Mesothelial cell of epicardium (in vitro differentiated cells): Measurements from ENCODE around the gene ZFP91. TPM values are rescaled to one million over a fixed set of nuclear protein-coding genes. Genes with fewer than 3 reads are reported as not detected.
A peak's percentile ranks its signal among the peaks of the same experiment; 100 is the strongest.

Experiments used
- DNase-seq, 2 experiments: peaks; one replicate each; pipeline ENCODE4 v3.0.0; 2021; ENCODE audit warnings: low spot score in 2 of 2; ENCODE audit not compliant: unreplicated experiment in 2 of 2
- H3K27ac Mint-ChIP-seq: 2 replicates; pipeline ENCODE4 v1.8.0; 2021; ENCODE audit warnings: mixed read lengths
- H3K27me3 Mint-ChIP-seq: 2 replicates; pipeline ENCODE4 v1.8.0; 2021; ENCODE audit warnings: low read depth, mixed read lengths
- H3K36me3 Mint-ChIP-seq: 2 replicates; pipeline ENCODE4 v1.8.0; 2021; ENCODE audit warnings: mixed read lengths
- H3K4me1 Mint-ChIP-seq: 2 replicates; pipeline ENCODE4 v1.8.0; 2021; ENCODE audit warnings: mixed read lengths
- H3K4me3 Mint-ChIP-seq: 2 replicates; pipeline ENCODE4 v1.8.0; 2021; ENCODE audit warnings: mild to moderate bottlenecking, moderate library complexity, mixed read lengths
- H3K9me3 Mint-ChIP-seq: 2 replicates; pipeline ENCODE4 v1.8.0; 2021; ENCODE audit warnings: mixed read lengths
- total RNA-seq: library from RNA; stranded (reverse); gene quantifications from 3 replicates; pipeline ENCODE4 v1.2.1, GENCODE V29; 2021
- TF ChIP-seq, protein P1 (sequence below): fragments of 200-600 bp; sonication (generic); IDR thresholded peaks from one replicate; pipeline ENCODE4 v1.5.0; 2021; ENCODE audit warnings: antibody characterized with exemption; ENCODE audit not compliant: unreplicated experiment

Gene ZFP91, protein sequence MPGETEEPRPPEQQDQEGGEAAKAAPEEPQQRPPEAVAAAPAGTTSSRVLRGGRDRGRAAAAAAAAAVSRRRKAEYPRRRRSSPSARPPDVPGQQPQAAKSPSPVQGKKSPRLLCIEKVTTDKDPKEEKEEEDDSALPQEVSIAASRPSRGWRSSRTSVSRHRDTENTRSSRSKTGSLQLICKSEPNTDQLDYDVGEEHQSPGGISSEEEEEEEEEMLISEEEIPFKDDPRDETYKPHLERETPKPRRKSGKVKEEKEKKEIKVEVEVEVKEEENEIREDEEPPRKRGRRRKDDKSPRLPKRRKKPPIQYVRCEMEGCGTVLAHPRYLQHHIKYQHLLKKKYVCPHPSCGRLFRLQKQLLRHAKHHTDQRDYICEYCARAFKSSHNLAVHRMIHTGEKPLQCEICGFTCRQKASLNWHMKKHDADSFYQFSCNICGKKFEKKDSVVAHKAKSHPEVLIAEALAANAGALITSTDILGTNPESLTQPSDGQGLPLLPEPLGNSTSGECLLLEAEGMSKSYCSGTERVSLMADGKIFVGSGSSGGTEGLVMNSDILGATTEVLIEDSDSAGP
- 39.6 to 41.0 TPM (median 39.7 TPM) in 3 replicates for total RNA-seq

DNA sequence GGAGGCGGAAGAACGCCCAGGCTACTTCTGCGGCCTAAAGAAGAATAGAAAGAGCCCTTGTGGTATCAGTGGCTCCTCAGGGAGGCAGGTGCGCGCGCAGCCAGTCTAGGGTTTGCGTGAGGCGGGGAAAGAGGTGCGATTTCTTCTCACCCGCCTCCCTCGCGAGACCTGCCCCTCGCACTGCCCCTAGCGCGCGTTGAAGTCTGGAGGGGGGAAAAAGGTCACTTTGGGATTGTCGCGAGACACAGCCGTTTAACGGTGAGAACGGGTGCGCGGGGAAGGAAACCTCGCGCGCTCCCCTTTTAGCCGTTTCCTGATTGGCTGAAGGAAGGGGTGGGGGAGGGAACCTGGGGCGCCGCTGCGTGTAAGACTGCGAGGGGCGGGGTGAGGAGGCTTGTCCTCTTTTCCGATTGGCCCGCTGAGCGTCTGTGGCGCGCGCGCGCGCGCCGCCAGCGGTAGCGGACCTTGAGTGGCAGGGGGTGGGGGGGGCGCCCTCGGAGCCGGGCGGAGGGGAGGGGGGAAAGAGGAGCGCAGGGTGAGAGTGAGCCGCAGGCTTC, at the start of gene ZFP91:
Gene ZFP91, plus strand, starts transcription at position 429 of the 557 bp plus-strand sequence. CDS start 219 bp downstream, outside the sequence.
- Mint-ChIP-seq H3K9me3 (no peaks in the 10 kb centered on the region), H3K27me3 (no peaks in the 10 kb centered on the region), H3K4me1 (peaks cover 37% of the 10 kb centered on the region), H3K36me3 (no peaks in the 10 kb centered on the region), H3K4me3 (peak within 1 kb of the TSS; percentile 97), H3K27ac (peak within 1 kb of the TSS; percentile 100)
- TF ChIP-seq, protein P1, sequence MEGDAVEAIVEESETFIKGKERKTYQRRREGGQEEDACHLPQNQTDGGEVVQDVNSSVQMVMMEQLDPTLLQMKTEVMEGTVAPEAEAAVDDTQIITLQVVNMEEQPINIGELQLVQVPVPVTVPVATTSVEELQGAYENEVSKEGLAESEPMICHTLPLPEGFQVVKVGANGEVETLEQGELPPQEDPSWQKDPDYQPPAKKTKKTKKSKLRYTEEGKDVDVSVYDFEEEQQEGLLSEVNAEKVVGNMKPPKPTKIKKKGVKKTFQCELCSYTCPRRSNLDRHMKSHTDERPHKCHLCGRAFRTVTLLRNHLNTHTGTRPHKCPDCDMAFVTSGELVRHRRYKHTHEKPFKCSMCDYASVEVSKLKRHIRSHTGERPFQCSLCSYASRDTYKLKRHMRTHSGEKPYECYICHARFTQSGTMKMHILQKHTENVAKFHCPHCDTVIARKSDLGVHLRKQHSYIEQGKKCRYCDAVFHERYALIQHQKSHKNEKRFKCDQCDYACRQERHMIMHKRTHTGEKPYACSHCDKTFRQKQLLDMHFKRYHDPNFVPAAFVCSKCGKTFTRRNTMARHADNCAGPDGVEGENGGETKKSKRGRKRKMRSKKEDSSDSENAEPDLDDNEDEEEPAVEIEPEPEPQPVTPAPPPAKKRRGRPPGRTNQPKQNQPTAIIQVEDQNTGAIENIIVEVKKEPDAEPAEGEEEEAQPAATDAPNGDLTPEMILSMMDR, result no peak
- DNase-seq, result peak; percentile 92

DNA sequence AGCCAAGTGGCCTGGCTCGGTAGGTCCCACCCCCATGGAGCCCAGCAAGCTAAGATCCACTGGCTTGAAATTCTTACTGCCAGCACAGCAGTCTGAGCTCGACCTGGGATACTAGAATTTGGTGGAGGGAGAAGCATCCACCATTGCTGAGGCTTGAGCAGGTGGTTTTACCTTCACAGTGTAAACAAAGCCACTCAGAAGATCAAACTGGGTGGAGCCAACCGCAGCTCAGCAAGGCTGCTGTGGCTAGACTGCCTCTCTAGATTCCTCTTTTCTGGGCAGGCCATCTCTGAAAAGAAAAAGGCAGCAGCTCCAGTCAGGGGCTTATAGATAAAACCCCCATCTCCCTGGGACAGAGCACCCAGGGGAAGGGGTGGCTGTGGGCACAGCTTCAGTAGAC, 48.6 kb upstream of the ZFP91 start:
- Mint-ChIP-seq H3K9me3 (peaks cover 5% of the 10 kb centered on the region), H3K27ac (no peak overlapping the region), H3K4me1 (no peaks in the 10 kb centered on the region), H3K4me3 (no peak overlapping the region), H3K27me3 (no peaks in the 10 kb centered on the region), H3K36me3 (peaks cover 22% of the 10 kb centered on the region)
- TF ChIP-seq, protein P1, result no peak
- no peak for DNase-seq

DNA sequence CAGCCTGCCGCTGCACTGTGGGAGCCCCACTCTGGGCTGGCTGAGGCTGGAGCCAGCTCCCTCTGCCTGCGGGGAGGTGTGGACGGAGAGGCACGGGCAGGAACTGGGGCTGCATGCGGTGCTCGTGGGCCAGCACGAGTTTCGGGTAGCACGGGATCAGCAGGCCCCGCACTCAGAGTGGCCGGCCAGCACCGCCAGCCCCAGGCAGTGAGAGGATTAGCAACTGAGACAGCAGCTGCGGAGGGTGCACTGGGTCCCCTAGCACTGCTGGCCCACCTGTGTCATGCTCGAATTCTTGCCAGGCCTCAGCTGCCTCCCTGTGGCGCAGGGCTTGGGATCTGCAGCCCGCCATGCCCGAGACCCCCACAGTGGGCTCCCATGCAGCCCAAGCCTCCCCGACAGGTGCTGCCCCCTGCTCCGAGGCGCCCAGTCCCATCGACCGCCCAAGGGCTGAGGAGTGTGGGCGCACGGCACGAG, 47.0 kb upstream of the ZFP91 start:
- H3K4me1 Mint-ChIP-seq, result no peaks in the 10 kb centered on the region

DNA sequence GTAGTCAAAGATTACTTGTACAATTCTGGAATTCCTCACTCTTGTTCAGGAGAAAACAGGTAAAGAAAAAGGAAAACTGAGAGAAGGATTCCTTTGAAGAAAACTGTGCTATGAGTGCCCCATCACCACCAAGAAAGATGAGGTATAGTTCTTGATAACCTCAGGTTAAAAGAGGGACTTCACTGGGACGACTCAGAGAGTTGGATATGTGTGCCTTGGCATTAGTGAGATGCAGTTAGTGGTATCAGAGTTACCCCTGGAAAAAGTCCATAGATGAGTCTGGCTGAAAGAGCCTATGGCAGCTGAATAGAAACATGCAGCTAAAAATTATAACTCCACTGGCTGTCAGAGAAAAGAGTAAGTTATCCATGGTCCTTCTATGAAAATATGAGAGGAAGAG, 32.0 kb upstream of the ZFP91 start:
- peaks cover 8% of the 10 kb centered on the region for H3K9me3 Mint-ChIP-seq
- no peak for DNase-seq
- H3K27ac Mint-ChIP-seq, result no peak overlapping the region
- no peaks in the 10 kb centered on the region for H3K4me1 Mint-ChIP-seq
- no peaks in the 10 kb centered on the region for H3K27me3 Mint-ChIP-seq
- TF ChIP-seq, protein P1, result no peak
- peaks cover 42% of the 10 kb centered on the region for H3K36me3 Mint-ChIP-seq
- H3K4me3 Mint-ChIP-seq, result no peak overlapping the region

More for the DNA sequence above, 47.0 kb upstream of the ZFP91 start:
- peaks cover 32% of the 10 kb centered on the region for H3K36me3 Mint-ChIP-seq
- H3K27me3 Mint-ChIP-seq, result no peaks in the 10 kb centered on the region
- peaks cover 12% of the 10 kb centered on the region for H3K9me3 Mint-ChIP-seq
- no peak for DNase-seq
- no peak overlapping the region for H3K4me3 Mint-ChIP-seq
- H3K27ac Mint-ChIP-seq, result no peak overlapping the region
- TF ChIP-seq, protein P1, result no peak

DNA sequence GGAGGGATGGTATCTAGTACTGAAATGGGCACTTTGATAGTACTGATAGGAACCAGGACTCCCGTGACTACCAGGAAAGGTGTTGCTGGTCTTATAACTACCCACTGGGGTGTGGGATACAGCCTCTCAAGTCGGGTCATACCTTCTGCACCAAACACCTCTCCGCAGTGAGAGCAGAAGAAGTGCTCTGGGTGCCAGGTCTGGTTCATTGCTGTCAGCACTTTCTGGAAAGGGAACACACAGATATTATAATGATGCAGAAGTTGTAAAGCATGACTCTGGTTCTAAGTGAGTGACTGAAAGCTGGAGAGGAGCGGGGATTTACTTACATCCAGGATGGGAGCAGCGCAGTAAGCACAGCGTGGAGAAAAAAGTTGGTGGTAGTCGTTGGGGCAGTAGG, 29.2 kb upstream of the ZFP91 start:
- DNase-seq, result no peak
- H3K27ac Mint-ChIP-seq, result no peak overlapping the region
- no peaks in the 10 kb centered on the region for H3K4me1 Mint-ChIP-seq
- H3K27me3 Mint-ChIP-seq, result no peaks in the 10 kb centered on the region
- peaks cover 54% of the 10 kb centered on the region for H3K36me3 Mint-ChIP-seq
- TF ChIP-seq, protein P1, result no peak
- peaks cover 4% of the 10 kb centered on the region for H3K9me3 Mint-ChIP-seq
- no peak overlapping the region for H3K4me3 Mint-ChIP-seq
